ENCODE data around the gene CDK5RAP2. TPM values are rescaled to one million over a fixed set of nuclear protein-coding genes. Genes with fewer than 3 reads are reported as not detected.

Gene CDK5RAP2
- total and polyA plus RNA-seq, 4 donors = 36.5 to 60.4 (median 47.4) TPM

DNA sequence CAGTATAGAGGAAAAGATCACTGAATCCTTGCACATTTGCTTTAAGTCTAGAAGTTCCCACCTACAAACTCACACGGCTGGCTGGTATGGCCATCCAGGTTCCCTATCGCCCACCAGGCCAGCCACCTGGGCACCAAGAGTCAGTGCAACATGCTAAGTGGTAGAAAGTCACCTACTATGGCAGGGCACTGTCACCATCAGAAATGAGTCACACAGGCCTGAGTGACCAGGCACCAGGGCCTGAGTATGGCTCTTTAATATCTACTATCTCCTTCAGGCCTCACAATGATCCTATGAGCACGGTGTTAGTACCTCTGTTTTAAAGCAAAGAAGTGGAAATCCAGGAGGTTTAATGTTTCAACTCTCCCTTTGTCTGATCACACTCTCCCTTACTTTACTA lies 156.2 kb downstream of the CDK5RAP2 start:
- H3K4me3 ChIP-seq (ENCODE audit: low read depth, low read length) = no peak overlapping the region
- WGBS (ENCODE audit: insufficient coverage) = 100% methylated on average over 2 of the region's 3 CpGs

DNA sequence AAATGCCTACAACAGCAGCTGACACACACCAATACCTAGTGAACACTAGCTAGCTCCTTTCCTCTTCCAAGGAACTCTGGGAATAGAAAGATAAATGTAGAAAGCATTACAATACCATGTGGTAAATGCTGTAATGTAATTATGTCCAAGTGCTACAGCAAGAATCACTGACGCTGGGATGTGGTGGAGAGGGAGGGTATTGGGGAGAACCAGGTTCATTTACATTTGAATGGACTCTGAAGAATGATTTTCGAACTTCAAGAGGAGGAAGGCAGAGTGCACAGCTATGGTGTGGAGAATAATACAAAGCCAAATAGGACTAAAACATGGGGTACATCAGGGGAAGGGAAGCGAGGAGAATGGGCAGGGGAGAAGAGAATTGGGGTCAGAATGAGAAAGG lies 158.0 kb downstream of the CDK5RAP2 start:
- H3K36me3 ChIP-seq (ENCODE audit: control insufficient read depth, insufficient read depth, low read length) = peaks cover 7% of the 10 kb centered on the region
- WGBS (ENCODE audit: insufficient coverage) = 23% methylated on average over 3 of the region's 3 CpGs

More for the DNA sequence above, 156.2 kb downstream of the CDK5RAP2 start:
- H3K36me3 ChIP-seq (ENCODE audit: control insufficient read depth, insufficient read depth, low read length) = no peaks in the 10 kb centered on the region
- no peak for DNase-seq (ENCODE audit: low read depth in 4 of 6, low spot score in 6 of 6)
- H3K9me3 ChIP-seq (ENCODE audit: control insufficient read depth, insufficient read depth, low read length) = no peaks in the 10 kb centered on the region
- peaks cover 4% of the 10 kb centered on the region for H3K4me1 ChIP-seq (ENCODE audit: control insufficient read depth, insufficient read depth, low read length)
- H3K27ac ChIP-seq (ENCODE audit: low read depth, low read length) = no peak overlapping the region
- H3K27me3 ChIP-seq (ENCODE audit: control insufficient read depth, insufficient read depth, low read length) = no peaks in the 10 kb centered on the region

DNA sequence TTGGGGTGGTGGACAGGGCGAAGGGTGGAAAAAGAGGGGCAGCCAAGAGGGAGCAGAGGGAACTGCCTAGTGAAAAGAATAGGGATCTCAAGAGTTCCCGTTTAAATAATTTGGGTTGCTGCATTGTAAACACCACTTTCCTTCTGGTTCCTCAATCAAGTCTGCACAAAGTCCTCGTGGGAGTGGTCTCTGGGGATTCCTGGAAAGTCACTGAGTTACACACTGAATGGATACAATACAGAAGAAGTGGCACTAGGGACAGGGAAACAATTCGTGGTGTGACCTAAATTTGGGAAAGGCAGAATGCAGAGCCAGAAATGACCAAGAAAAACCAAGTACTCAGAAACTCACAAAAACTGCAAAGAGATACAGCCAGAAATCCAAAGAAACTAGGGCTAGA lies 161.7 kb downstream of the CDK5RAP2 start:
- Histone ChIP-seq H3K27me3 (ENCODE audit: control insufficient read depth, insufficient read depth, low read length) (no peaks in the 10 kb centered on the region), H3K9me3 (ENCODE audit: control insufficient read depth, insufficient read depth, low read length) (no peaks in the 10 kb centered on the region), H3K4me3 (ENCODE audit: low read depth, low read length) (no peak overlapping the region), H3K27ac (ENCODE audit: low read depth, low read length) (no peak overlapping the region), H3K36me3 (ENCODE audit: control insufficient read depth, insufficient read depth, low read length) (peaks cover 9% of the 10 kb centered on the region), H3K4me1 (ENCODE audit: control insufficient read depth, insufficient read depth, low read length) (peaks cover 5% of the 10 kb centered on the region)
- DNase-seq (ENCODE audit: low read depth in 4 of 6, low spot score in 6 of 6) = no peak
- 88% methylated on average over 1 of the region's 4 CpGs for WGBS (ENCODE audit: insufficient coverage)

More for the DNA sequence above, 158.0 kb downstream of the CDK5RAP2 start:
- no peaks in the 10 kb centered on the region for H3K9me3 ChIP-seq (ENCODE audit: control insufficient read depth, insufficient read depth, low read length)
- no peaks in the 10 kb centered on the region for H3K27me3 ChIP-seq (ENCODE audit: control insufficient read depth, insufficient read depth, low read length)
- H3K4me1 ChIP-seq (ENCODE audit: control insufficient read depth, insufficient read depth, low read length) = peaks cover 7% of the 10 kb centered on the region
- no peak for DNase-seq (ENCODE audit: low read depth in 4 of 6, low spot score in 6 of 6)
- no peak overlapping the region for H3K27ac ChIP-seq (ENCODE audit: low read depth, low read length)
- no peak overlapping the region for H3K4me3 ChIP-seq (ENCODE audit: low read depth, low read length)

DNA sequence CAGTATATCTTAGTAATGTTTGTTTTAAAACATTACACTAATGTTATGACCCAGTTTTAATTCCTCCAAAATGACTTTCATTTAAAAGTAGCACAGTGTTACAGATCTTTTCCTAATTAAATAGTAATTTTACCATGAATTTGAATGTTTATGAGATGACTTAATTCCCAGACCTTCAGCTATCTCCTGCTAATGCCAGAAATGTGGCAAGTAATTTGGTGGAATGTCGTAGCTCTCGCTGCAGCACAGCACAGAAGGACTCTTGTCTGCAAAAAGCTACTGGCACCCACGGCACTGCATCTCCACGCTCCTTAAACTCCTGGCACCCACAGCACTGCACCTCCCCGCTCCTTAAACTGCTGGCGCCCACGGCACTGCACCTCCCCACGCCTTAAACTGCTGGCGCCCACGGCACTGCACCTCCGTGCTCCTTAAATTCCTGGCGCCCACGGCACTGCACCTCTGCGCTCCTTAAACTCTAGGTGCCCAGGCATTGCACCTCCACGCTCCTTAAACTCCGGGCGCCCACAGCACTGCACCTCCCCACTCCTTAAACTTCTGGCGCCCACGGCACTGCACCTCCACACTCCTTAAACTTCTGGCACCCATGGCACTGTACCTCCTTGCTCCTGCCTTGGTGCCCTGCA lies 163.1 kb downstream of the CDK5RAP2 start:
- H3K9me3 ChIP-seq (ENCODE audit: control insufficient read depth, insufficient read depth, low read length) = no peaks in the 10 kb centered on the region
- no peaks in the 10 kb centered on the region for H3K27me3 ChIP-seq (ENCODE audit: control insufficient read depth, insufficient read depth, low read length)
- WGBS (ENCODE audit: insufficient coverage) = 82% methylated on average over 19 of the region's 19 CpGs
- H3K27ac ChIP-seq (ENCODE audit: low read depth, low read length) = no peak overlapping the region
- peak in 1 of 6 donors; percentile 85 for DNase-seq (ENCODE audit: low read depth in 4 of 6, low spot score in 6 of 6)
- H3K4me1 ChIP-seq (ENCODE audit: control insufficient read depth, insufficient read depth, low read length) = peaks cover 5% of the 10 kb centered on the region
- H3K36me3 ChIP-seq (ENCODE audit: control insufficient read depth, insufficient read depth, low read length) = peaks cover 9% of the 10 kb centered on the region
- no peak overlapping the region for H3K4me3 ChIP-seq (ENCODE audit: low read depth, low read length)

DNA sequence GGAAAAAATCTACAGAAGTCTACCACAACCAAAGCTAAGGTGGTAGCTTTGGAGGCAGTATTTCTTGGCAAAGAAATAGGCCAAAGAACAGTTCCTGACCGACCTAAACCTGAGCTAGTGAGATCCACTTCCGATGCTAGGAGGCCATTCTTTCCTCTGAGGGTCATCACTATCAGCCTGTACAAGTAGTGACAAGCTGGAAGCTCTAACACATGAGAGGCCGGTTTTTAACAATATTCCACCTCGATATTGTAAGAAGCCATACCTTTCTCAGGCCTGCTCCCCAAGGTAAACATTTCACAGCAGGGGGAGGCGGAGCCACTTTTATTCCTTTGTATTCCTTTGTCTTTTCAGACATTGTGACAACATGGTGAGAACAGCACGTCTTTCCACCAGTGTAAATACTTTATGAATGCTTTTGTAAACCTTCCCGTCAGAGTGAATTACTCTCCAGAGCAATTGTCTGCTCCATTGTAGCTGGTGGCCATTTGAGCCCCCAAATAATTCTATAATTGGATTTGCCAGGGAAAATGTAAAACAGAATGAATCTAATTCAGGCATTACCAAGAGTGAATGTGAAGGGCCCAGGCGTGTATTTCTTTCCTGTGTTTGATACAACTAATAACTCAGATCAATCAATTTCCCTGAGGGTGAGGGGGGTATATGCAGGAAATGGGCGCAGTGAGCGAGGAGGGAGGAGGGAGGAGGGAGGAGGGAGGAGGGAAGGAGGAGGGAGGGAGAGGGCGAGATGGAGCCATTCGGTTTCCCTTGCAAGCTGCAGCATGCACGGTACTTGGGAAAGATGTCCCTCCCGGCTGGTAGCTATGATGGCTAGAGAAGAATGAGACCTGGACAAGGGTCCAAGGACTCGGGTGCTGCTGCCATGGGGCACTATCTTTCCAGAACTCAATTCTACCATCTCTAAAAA lies 166.6 kb downstream of the CDK5RAP2 start:
- peak in 2 of 6 donors; percentile 15 to 89 for DNase-seq (ENCODE audit: low read depth in 4 of 6, low spot score in 6 of 6)
- WGBS (ENCODE audit: insufficient coverage) = 46% methylated on average over 9 of the region's 15 CpGs
- Histone ChIP-seq H3K27me3 (ENCODE audit: control insufficient read depth, insufficient read depth, low read length) (no peaks in the 10 kb centered on the region), H3K9me3 (ENCODE audit: control insufficient read depth, insufficient read depth, low read length) (no peaks in the 10 kb centered on the region), H3K27ac (ENCODE audit: low read depth, low read length) (no peak overlapping the region), H3K4me1 (ENCODE audit: control insufficient read depth, insufficient read depth, low read length) (peaks cover 5% of the 10 kb centered on the region), H3K36me3 (ENCODE audit: control insufficient read depth, insufficient read depth, low read length) (peaks cover 20% of the 10 kb centered on the region), H3K4me3 (ENCODE audit: low read depth, low read length) (no peak overlapping the region)

DNA sequence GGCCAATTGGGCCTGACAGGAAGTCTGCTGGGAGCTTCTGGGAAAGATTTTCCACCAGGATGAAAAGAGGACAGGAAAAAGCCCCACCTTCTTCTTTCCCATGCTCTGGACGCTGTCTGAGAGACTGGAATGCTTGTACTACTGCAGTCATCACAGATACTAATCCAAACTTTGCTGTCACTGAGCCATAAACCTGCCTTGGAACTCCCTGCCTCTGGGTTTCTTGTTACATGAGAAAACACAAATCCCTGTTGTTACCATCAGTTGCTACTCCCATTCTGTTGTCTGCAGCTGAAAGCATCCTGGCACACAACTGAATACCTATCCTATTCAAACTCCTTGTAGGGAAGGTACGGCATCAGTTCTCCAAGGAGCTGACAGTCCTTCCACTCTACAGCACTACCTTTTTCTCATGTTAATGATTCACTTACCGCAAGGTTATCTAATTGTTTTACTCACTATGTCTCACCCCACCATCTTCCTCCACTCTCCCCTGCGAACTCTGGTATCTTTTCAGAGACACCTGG lies 167.5 kb downstream of the CDK5RAP2 start:
- H3K36me3 ChIP-seq (ENCODE audit: control insufficient read depth, insufficient read depth, low read length) = peaks cover 24% of the 10 kb centered on the region

DNA sequence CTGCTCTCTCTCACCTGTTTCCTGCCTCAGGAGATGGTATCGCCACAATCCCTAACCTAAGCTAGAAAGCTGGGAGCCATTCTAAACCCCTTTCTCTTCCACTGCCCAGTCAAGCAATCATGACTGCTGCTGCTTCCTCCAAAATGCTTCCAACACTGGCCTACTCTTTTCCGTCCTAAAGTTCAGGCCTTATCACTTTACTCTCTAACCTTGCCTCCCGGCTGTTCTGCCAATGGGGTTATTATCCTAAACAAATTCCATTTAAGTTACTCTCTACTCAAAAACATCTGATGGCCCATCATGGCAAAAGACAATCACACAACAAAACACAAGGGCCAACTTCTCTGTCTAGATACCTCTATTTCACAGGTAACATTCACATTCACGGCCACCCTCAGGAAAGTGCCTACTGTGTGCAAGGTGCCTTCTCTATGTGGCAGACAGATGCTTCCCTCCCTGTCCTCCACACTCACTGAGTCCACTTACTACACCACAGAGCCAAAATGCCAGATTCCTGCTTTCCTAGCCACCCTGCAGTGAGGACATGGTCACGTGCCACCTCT lies 168.0 kb downstream of the CDK5RAP2 start:
- Histone ChIP-seq H3K27ac (ENCODE audit: low read depth, low read length) (peak overlapping the region; percentile 18), H3K4me1 (ENCODE audit: control insufficient read depth, insufficient read depth, low read length) (peaks cover 2% of the 10 kb centered on the region), H3K27me3 (ENCODE audit: control insufficient read depth, insufficient read depth, low read length) (no peaks in the 10 kb centered on the region), H3K36me3 (ENCODE audit: control insufficient read depth, insufficient read depth, low read length) (peaks cover 23% of the 10 kb centered on the region), H3K4me3 (ENCODE audit: low read depth, low read length) (no peak overlapping the region), H3K9me3 (ENCODE audit: control insufficient read depth, insufficient read depth, low read length) (no peaks in the 10 kb centered on the region)
- WGBS (ENCODE audit: insufficient coverage) = 97% methylated on average over 5 of the region's 5 CpGs
- no peak for DNase-seq (ENCODE audit: low read depth in 4 of 6, low spot score in 6 of 6)

More for the DNA sequence above, 167.5 kb downstream of the CDK5RAP2 start:
- peaks cover 5% of the 10 kb centered on the region for H3K4me1 ChIP-seq (ENCODE audit: control insufficient read depth, insufficient read depth, low read length)
- H3K27me3 ChIP-seq (ENCODE audit: control insufficient read depth, insufficient read depth, low read length) = no peaks in the 10 kb centered on the region
- peak in 1 of 6 donors; percentile 22 for DNase-seq (ENCODE audit: low read depth in 4 of 6, low spot score in 6 of 6)
- peak overlapping the region; percentile 18 for H3K27ac ChIP-seq (ENCODE audit: low read depth, low read length)
- no peaks in the 10 kb centered on the region for H3K9me3 ChIP-seq (ENCODE audit: control insufficient read depth, insufficient read depth, low read length)
- 69% methylated on average over 4 of the region's 4 CpGs for whole genome bisulfite sequencing (ENCODE audit: insufficient coverage)
- no peak overlapping the region for H3K4me3 ChIP-seq (ENCODE audit: low read depth, low read length)

DNA sequence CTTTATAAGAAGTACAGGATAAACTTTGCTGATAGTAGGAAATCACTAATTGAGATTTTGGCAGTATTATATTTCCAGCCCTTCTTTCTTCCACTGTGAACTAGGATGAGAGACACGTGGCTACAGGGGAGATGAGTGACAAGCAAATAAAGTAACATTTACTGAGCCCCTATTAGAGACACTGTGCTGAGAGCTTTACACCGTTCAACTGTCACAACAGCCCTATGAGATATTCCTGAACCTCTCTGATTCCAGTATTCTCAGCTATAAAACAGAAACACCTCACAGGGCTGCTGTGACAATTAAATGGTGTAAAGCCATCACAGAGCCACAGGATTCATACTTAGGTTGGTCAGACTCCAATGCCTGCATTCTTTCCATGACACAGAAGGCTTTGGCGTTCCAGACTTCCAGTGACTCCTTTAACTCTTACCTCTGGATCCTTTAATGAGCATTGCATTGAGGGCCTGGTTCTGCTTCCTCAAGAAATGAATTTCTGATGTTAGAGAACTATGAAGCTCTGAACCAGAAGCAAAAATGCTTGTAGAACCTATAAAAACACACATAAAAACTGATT lies 169.0 kb downstream of the CDK5RAP2 start:
- Histone ChIP-seq H3K27ac (ENCODE audit: low read depth, low read length) (no peak overlapping the region), H3K36me3 (ENCODE audit: control insufficient read depth, insufficient read depth, low read length) (peaks cover 30% of the 10 kb centered on the region), H3K27me3 (ENCODE audit: control insufficient read depth, insufficient read depth, low read length) (no peaks in the 10 kb centered on the region), H3K9me3 (ENCODE audit: control insufficient read depth, insufficient read depth, low read length) (no peaks in the 10 kb centered on the region), H3K4me1 (ENCODE audit: control insufficient read depth, insufficient read depth, low read length) (no peaks in the 10 kb centered on the region), H3K4me3 (ENCODE audit: low read depth, low read length) (no peak overlapping the region)
- DNase-seq (ENCODE audit: low read depth in 4 of 6, low spot score in 6 of 6) = no peak
- WGBS (ENCODE audit: insufficient coverage) = 92% methylated on average over 2 of the region's 3 CpGs

DNA sequence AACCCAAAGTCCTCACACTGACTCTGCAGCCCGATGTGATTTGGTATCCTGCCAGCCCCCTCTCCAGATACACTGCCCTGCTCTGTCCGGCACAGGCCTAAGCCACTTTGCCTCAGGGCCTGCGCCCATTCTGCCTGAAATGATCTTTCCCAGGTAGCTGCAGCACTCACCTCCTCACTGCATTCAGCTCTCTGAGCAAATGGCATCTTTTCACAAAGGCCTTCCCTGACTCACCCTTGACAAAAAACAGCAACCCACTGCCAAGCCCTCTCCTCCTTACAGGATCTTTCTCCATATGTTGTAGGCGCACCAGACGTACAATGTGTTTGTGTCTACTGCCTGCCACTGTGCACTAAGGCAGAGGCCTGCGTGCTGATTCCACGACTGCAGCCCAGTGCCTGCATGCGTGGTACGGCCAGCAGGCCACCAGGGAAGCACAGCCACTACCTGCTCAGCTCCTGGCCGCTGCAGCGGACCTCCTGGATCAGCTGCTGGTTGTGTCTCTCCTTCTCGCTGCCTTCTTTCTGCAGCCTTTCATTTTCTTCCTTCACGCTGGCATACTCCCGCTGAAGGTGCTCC lies 171.2 kb downstream of the CDK5RAP2 start:
- H3K9me3 ChIP-seq (ENCODE audit: control insufficient read depth, insufficient read depth, low read length) = no peaks in the 10 kb centered on the region
- no peak overlapping the region for H3K4me3 ChIP-seq (ENCODE audit: low read depth, low read length)
- H3K4me1 ChIP-seq (ENCODE audit: control insufficient read depth, insufficient read depth, low read length) = no peaks in the 10 kb centered on the region
- H3K36me3 ChIP-seq (ENCODE audit: control insufficient read depth, insufficient read depth, low read length) = peaks cover 41% of the 10 kb centered on the region
- no peak for DNase-seq (ENCODE audit: low read depth in 4 of 6, low spot score in 6 of 6)
- H3K27ac ChIP-seq (ENCODE audit: low read depth, low read length) = no peak overlapping the region
- no peaks in the 10 kb centered on the region for H3K27me3 ChIP-seq (ENCODE audit: control insufficient read depth, insufficient read depth, low read length)
- 98% methylated on average over 14 of the region's 14 CpGs for WGBS (ENCODE audit: insufficient coverage)
